ENCODE measurements around the gene PCCA.

DNA sequence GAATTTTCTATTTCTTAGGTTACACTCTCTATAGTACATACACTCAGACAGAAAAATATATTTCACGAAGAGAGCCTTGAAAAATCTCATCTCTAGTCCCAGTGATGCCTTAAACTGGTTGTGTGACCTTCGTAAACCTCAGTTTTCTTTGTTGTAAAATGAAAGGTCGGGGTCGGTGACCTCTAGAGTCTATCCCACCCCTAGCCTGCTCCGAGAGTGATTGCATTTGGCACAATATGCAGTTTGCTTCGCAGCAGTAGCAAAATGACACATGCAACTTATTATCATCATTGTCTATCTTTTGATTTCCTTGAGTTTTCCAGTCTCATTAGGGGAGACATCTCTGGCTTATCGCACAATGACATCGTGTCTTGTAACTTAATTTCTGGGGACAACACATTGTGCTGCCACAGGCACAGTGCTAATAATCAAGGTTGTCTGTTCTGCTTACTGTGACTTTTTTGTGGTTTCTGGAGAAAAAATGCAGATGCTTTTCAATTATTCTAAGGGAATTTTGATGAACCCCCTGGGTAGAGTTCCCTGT is 384.7 kb downstream of the PCCA start:
- TF ChIP-seq POLR2A (IDR thresholded peaks at IDR 0.05; ENCODE audit: low read length) (no peak), GATA1 (IDR thresholded peaks at IDR 0.05; ENCODE audit: low read depth, low read length) (no peak)

All from erythroblast (primary cell).